Subcutaneous adipose tissue (tissue), 4 donors: ENCODE measurements around the gene TCAP. TPM values are rescaled to one million over a fixed set of nuclear protein-coding genes. Genes with fewer than 3 reads are reported as not detected.

Experiments used
- CTCF ChIP-seq: fragments of 450-650 bp; IDR thresholded peaks from one replicate; pipeline ENCODE4 v1.5.1; 2016; ENCODE audit warnings: low read depth, mild to moderate bottlenecking, control low read depth, antibody characterized with exemption, moderate library complexity
- total RNA-seq, 4 donors: library from RNA; depleted of rRNA; stranded (reverse); fragments of >200 nt; gene quantifications; one replicate each; pipeline ENCODE4 v1.1.0, GENCODE V29; 2016

The TCAP gene, protein sequence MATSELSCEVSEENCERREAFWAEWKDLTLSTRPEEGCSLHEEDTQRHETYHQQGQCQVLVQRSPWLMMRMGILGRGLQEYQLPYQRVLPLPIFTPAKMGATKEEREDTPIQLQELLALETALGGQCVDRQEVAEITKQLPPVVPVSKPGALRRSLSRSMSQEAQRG
- 1 to 10 TPM in 1 of 4 donors, under 1 TPM in 2, not detected in 1; 0.33 to 6.8 (median 0.66) TPM for total RNA-seq

- TF ChIP-seq CTCF: no peak
These were observed at the start of gene TCAP for GRCh38 chr17:39664581-39665561. Gene TCAP, plus strand, starts transcription at chr17:39665349. Its CDS starts 11 bp downstream, at chr17:39665360.

- no peak for TF ChIP-seq CTCF
These were observed 49.7 kb upstream of the TCAP start for GRCh38 chr17:39615434-39615833.

DNA sequence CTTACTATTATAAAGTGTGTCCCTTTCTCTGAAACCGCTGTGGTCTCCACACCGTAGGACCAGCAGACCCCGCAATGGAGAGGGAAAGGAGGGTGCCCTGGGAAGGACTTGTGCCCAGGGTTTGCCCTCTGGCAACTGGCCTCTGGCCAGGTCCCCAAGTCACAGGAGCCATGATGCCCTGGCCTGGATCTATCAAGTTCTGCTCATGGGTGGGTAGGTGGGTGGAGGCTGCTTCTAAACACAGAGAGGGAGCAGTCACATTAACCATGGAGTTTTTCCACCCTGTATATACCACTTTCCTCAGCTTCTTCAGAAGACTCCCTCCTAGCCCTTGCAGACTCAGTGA lies 48.1 kb upstream of the TCAP start:
- no peak for TF ChIP-seq CTCF

DNA sequence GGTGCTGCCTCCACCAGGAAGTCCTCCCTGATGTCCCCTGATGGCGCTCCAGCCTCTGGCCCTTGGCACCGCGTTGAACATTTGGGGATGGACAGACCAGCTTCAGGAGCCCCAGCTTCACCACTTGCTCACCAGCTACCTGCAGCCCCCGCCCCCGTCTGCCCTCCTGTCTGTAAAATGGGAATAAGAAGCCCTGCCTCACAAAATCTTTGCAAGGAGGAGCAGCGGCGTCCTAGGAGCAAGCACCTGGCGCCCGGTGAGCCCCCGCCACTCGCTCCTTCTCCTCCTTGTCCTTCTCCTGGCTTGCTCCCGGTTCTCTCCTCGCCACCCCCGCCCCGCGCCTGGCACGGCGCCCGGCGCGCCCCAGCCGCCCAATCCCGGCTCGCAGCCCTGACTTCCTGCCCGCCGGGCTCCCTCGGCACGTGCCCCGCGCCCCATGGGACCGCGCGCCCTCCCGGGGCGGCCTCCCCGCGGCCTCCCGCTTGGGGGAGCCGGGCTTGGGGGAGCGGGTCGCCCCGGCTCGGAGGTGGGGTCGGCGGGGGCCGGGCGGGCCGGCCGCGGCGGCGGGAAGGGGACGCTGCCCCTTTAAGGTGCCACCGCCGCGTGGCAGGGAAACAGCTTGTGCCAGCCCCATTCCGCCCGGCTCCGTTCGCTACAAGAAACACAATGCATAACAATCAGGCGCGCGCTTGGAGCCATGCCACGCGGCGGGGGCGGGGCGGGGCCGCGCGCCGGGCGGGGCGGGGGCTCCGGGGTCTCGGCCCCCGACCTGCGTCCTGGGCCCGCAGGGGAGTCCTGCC lies 47.5 kb upstream of the TCAP start:
- no peak for TF ChIP-seq CTCF

DNA sequence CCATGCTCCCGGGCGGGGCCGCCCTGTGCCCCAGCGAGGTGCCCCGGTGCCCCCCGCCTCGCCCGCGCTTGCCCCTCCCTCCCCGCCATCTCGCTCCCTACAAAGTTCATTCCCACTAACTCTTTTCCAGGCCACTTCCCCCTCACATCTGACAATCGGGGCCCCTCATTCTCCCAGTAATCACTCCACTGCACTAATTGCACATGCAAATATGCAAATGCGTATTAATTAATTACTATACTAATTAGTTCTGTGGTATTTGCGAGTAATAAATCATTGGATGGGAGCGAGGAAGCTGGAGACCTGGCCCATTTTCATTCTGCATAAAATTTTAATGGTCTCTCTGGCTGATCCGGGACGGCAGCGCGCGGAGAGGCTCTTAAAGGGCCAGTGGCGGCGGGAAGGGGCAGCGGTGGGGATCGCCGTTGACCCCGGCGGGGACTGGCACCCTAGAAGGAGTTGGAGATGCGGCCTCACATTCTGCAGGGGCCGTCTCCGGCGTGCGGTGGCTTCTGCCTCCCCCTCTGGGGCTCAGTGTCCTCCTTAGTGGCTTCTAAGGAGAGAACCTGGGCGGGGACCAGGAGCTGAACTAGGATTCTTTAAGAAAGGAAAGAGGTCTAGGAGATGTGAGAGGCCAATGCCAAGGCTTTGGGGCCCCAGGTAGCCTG lies 46.8 kb upstream of the TCAP start:
- no peak for TF ChIP-seq CTCF

GRCh38 chr17:39618956-39619785 lies 46.0 kb upstream of the TCAP start:
- TF ChIP-seq CTCF: no peak
